SU-DHL-6 (cell line): ENCODE data around the gene CEP78.

Experiments used
- CTCF ChIP-seq: fragments of 200-600 bp; sonication (generic); IDR thresholded peaks from one replicate; pipeline ENCODE4 v1.5.1; 2017; ENCODE audit warnings: antibody characterized with exemption, mild to moderate bottlenecking, low read length, moderate library complexity; ENCODE audit not compliant: insufficient read depth, poor library complexity, severe bottlenecking
- EZH2phosphoT487 ChIP-seq: fragments of 200-600 bp; sonication (generic), shearing (Covaris generic); conservative IDR thresholded peaks from 2 replicates; pipeline ENCODE4 v1.6.1; 2018; ENCODE audit warnings: mild to moderate bottlenecking, antibody characterized with exemption, low read length, moderate library complexity, mixed read lengths

GRCh38 chr9:78215706-78216105, 20.2 kb upstream of the CEP78 start:
- no peak for TF ChIP-seq CTCF
- no peak for TF ChIP-seq EZH2phosphoT487
